Upper lobe of right lung (tissue), 1 donor: ENCODE measurements around the gene FEM1C. TPM values are rescaled to one million over a fixed set of nuclear protein-coding genes. Genes with fewer than 3 reads are reported as not detected.
A peak's percentile ranks its signal among the peaks of the same experiment; 100 is the strongest.

Source experiments
- ATAC-seq: fragments of 200-7000 bp; cut with Tn5 transposase; one replicate; pipeline ENCODE4 v1.9.1; 2020; ENCODE audit warnings: mild to moderate bottlenecking, moderate library complexity
- DNase-seq: peaks from one replicate; pipeline ENCODE4 v3.0.0-alpha.2; 2020
- H3K27ac ChIP-seq: fragments of 200-600 bp; one replicate; pipeline ENCODE4 v1.8.0; 2022
- H3K27me3 ChIP-seq: fragments of 200-600 bp; one replicate; pipeline ENCODE4 v1.8.0; 2022; ENCODE audit warnings: mild to moderate bottlenecking
- H3K36me3 ChIP-seq: fragments of 200-600 bp; one replicate; pipeline ENCODE4 v1.8.0; 2022
- H3K4me1 ChIP-seq: fragments of 200-600 bp; one replicate; pipeline ENCODE4 v1.8.0; 2022
- H3K4me3 ChIP-seq: fragments of 200-600 bp; one replicate; pipeline ENCODE4 v1.8.0; 2022; ENCODE audit warnings: mild to moderate bottlenecking
- H3K9me3 ChIP-seq: fragments of 200-600 bp; one replicate; pipeline ENCODE4 v1.8.0; 2022
- CTCF ChIP-seq: fragments of 200-600 bp; IDR thresholded peaks from one replicate; pipeline ENCODE4 v1.8.0; 2022; ENCODE audit warnings: antibody characterized with exemption
- intact Hi-C: fragments of 100-400 bp; cut with DNase I; formaldehyde crosslinking; loops from one replicate; pipeline ENCODE4 v1.11.0; 2022
- total RNA-seq: library from RNA; stranded (reverse); fragmentation: NEBNext Ultra II Directional; extraction: Animal tissue kit (Norgen Biotek cat#: 25700); gene quantifications from one replicate; pipeline ENCODE4 v1.2.1, GENCODE V29; 2021
- donor health status: DM: no; HTN: yes; CAD: no; lungs with severe emphysema.

FEM1C gene
- total RNA-seq, 1 donor from 2014 or later = 26.1 TPM

GRCh38 chr5:115542651-115543364 lies 1.8 kb downstream of the FEM1C start:
- no peak for DNase-seq
- Histone ChIP-seq H3K27me3 (no peaks in the 10 kb centered on the region), H3K9me3 (no peaks in the 10 kb centered on the region), H3K4me1 (peaks cover 33% of the 10 kb centered on the region), H3K36me3 (peaks cover 18% of the 10 kb centered on the region), H3K4me3 (peak overlapping the region; percentile 80), H3K27ac (peak overlapping the region; percentile 98)
- no peak for ATAC-seq
- intact Hi-C loops = no loop called here
- no peak for TF ChIP-seq CTCF

DNA sequence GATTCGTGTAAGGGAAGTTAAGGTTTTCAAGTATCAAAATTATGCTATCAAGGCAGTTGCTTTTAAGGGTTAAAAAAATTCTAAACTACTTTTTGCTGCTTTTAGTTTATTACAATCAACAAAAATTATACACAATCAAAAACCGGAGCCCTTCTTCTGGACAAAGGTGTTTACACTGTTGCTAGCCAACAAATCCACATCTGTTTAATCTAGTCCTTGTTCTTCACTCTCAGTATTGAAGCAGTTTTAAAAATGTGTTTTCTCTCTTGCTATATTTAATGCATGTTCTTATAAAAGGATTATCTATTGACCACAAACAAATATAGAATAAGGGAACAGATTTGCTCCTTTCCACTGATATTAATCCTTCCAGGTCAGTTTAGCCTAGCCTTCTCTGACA lies 2.5 kb downstream of the FEM1C start:
- peak overlapping the region; percentile 98 for H3K27ac ChIP-seq
- intact Hi-C loops = no loop called here
- no peaks in the 10 kb centered on the region for H3K27me3 ChIP-seq
- TF ChIP-seq CTCF = no peak
- H3K36me3 ChIP-seq = peaks cover 18% of the 10 kb centered on the region
- peaks cover 40% of the 10 kb centered on the region for H3K4me1 ChIP-seq
- H3K4me3 ChIP-seq = peak overlapping the region; percentile 80
- DNase-seq = no peak
- H3K9me3 ChIP-seq = no peaks in the 10 kb centered on the region
- ATAC-seq = no peak

- intact Hi-C loops = no loop called here
- no peak for TF ChIP-seq CTCF
- Histone ChIP-seq H3K9me3 (no peaks in the 10 kb centered on the region), H3K27me3 (no peaks in the 10 kb centered on the region), H3K27ac (peak overlapping the region; percentile 98), H3K36me3 (peaks cover 18% of the 10 kb centered on the region), H3K4me1 (peaks cover 45% of the 10 kb centered on the region), H3K4me3 (peak overlapping the region; percentile 80)
- ATAC-seq = no peak
- no peak for DNase-seq
These were observed 3.0 kb downstream of the FEM1C start for GRCh38 chr5:115541611-115542010.

GRCh38 chr5:115535479-115536035 lies 9.0 kb downstream of the FEM1C start:
- Histone ChIP-seq H3K27me3 (no peaks in the 10 kb centered on the region), H3K4me1 (peaks cover 65% of the 10 kb centered on the region), H3K9me3 (no peaks in the 10 kb centered on the region), H3K4me3 (no peak overlapping the region), H3K27ac (no peak overlapping the region), H3K36me3 (peaks cover 21% of the 10 kb centered on the region)
- no peak for DNase-seq
- ATAC-seq = no peak
- intact Hi-C loops = no loop called here
- no peak for TF ChIP-seq CTCF

- peaks cover 57% of the 10 kb centered on the region for H3K4me1 ChIP-seq
These were observed 12.1 kb downstream of the FEM1C start for GRCh38 chr5:115532517-115532916.

More at GRCh38 chr5:115532517-115532916, 12.1 kb downstream of the FEM1C start:
- Histone ChIP-seq H3K9me3 (no peaks in the 10 kb centered on the region), H3K4me3 (no peak overlapping the region), H3K27ac (no peak overlapping the region), H3K27me3 (no peaks in the 10 kb centered on the region), H3K36me3 (peaks cover 11% of the 10 kb centered on the region)
- DNase-seq = no peak
- no peak for TF ChIP-seq CTCF
- no peak for ATAC-seq
- intact Hi-C loops = no loop called here
